Fibroblast of skin of right quadriceps (primary cell): ENCODE results near the gene COL19A1.

Experiments used
- DNase-seq: peaks from one replicate; pipeline ENCODE4 v3.0.0-alpha.2; 2013

Gene COL19A1

DNA sequence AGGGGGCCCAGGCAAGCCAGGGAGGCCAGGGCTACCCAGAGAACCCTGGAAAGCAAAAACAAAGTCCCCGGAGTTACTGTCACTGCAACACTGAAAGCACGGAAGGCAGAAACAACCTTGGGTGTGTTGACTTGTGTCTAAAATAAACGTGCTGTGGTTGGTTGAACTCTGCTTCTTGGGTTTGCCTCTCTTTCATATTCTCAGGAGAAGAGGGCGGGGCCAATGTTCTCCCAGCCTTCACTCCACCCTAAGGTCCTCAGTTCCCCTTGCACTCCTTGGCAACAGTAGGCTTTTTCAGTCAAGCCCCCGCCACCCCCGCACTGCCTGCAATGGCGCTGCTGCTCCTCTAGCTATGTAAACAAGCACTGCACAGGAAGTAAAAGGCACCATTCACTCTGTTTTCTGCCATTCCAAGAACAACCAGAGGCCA is 375.6 kb downstream of the COL19A1 start:
- no peak for DNase-seq

DNA sequence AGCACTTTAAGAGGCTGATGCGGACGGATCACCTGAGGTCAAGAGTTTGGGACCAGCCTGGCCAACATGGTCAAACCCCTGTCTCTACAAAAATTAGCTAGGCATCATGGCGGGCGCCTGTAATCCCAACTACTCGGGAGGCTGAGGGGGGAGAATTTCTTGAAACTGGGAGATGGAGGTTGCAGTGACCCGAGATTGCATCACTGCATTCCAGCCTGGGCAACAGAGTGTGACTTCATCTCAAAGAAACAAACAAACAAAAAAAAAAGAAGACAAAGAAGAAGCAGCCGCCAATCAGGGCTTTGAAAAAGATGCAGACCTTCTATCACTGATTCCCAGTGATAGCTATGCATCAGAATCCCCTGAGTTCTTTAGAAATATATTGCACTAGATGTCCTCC is 379.8 kb downstream of the COL19A1 start:
- DNase-seq: no peak

DNA sequence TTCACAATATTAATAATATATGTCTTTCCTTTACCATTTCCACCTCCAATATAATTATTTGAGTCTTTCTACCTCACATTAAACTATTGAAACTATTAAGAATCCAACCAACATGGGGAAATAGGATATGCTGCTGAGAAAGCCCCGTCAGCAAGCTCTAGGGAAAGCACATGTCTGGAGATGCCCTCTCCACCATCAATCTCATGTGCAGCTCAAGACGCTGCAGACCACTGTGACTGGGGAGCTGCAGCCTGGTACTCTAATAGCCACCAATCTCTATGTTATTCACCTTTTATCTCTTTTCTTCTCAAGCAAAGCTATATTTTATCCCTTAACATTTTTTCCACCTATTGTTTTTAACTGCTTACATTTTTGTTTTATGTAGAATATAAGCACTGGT is 386.2 kb downstream of the COL19A1 start:
- DNase-seq: no peak

GRCh38 chr6:70253923-70254322 is 387.6 kb downstream of the COL19A1 start:
- DNase-seq: no peak

GRCh38 chr6:70254784-70255183 is 388.4 kb downstream of the COL19A1 start:
- no peak for DNase-seq

DNA sequence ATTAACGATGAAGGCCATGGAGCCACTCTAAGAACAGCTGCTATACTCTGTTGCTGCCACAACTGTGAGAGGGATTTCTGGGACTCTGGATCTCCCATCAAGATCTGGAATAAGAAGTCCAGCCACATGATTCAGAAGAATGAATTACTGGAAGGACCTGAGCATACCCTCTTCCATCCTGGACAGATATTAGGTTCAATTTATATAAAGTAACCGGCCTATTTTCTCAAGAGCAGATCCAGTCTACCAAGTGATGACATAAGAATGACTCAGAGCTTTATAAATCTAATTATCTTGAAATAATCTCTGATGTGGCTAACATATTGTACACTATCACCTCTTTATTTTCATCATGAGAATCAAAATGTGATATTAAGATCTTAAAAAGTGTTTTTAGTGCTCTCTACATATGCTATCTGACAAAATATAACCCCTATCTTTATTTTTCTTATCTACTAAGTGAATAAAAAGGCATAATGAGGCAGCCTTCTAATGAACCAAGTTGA is 391.5 kb downstream of the COL19A1 start:
- no peak for DNase-seq

DNA sequence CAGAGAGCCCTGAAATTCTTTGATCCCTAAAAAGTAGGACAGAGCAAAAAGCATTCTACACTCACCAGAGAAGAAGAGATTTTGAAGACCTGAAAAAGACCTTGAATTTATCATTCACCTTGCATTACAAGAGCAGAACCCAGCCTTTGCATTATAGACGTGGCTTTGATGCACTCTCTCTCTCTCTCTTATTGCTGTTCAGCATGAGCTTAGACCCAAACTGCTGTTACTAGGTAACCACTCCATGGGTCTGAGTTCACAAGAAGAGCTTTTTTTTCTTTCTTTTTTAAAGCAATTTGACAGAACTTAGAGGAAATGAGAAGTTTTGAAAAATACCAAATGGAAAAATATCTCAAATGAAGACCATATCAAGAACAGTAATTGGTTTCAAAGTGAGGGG is 392.1 kb downstream of the COL19A1 start:
- DNase-seq: no peak
